IMR-90 (cell line): ENCODE data around the gene AANAT. TPM values are rescaled to one million over a fixed set of nuclear protein-coding genes. Genes with fewer than 3 reads are reported as not detected.

Source experiments
- ATAC-seq: fragments of 200-7000 bp; cut with Tn5 transposase; 2 replicates; pipeline ENCODE4 v1.9.1; 2020; ENCODE audit warnings: low read depth, mild to moderate bottlenecking, moderate library complexity
- BruUV-seq: library from RNA; stranded (reverse); fragments of 400-500 nt; replicated peaks from 2 replicates; lab custom pipeline; 2021; lab: Mats Ljungman, UMichigan
- CTCF ChIA-PET: fragments of 300-600 bp; formaldehyde crosslinking; extraction: SDS; loops from one replicate; lab custom pipeline; 2021; ENCODE audit warnings: antibody characterized with exemption; lab: Yijun Ruan, JAX
- POLR2A ChIA-PET: fragments of 300-600 bp; sonication (Branson Sonifier 250); formaldehyde crosslinking; loops from one replicate; lab custom pipeline; 2022; ENCODE audit warnings: antibody characterized with exemption; ENCODE audit not compliant: unreplicated experiment; lab: Charles Lee
- DNase-seq: peaks from one replicate; pipeline ENCODE4 v3.0.0; 2013
- H2AFZ ChIP-seq: replicated peaks from 2 replicates; pipeline ENCODE3; 2013; ENCODE audit warnings: low read length, mild to moderate bottlenecking; ENCODE audit not compliant: poor library complexity
- H2AK5ac ChIP-seq: 2 replicates; pipeline ENCODE4 v1.6.1; 2013; ENCODE audit warnings: low read depth, low read length, inconsistent platforms
- H2AK9ac ChIP-seq: replicated peaks from 2 replicates; pipeline ENCODE3; 2013; ENCODE audit warnings: mild to moderate bottlenecking, low read depth, low read length, moderate library complexity; ENCODE audit not compliant: poor library complexity
- H2BK120ac ChIP-seq: 2 replicates; pipeline ENCODE4 v1.6.1; 2013; ENCODE audit warnings: low read depth, low read length, inconsistent platforms
- H2BK15ac ChIP-seq: 3 replicates; pipeline ENCODE4 v1.6.1; 2013; ENCODE audit warnings: low read depth, low read length, inconsistent platforms
- H2BK20ac ChIP-seq: 2 replicates; pipeline ENCODE4 v1.6.1; 2013; ENCODE audit warnings: low read depth, mild to moderate bottlenecking, inconsistent platforms, low read length, moderate library complexity
- H2BK5ac ChIP-seq: 2 replicates; pipeline ENCODE4 v1.6.1; 2013; ENCODE audit warnings: mild to moderate bottlenecking, low read depth, low read length, inconsistent platforms; ENCODE audit not compliant: poor library complexity, severe bottlenecking
- H3K14ac ChIP-seq: replicated peaks from 2 replicates; pipeline ENCODE4 v1.6.1; 2013; ENCODE audit warnings: low read depth, low read length, inconsistent platforms
- H3K18ac ChIP-seq: 2 replicates; pipeline ENCODE4 v1.6.1; 2013; ENCODE audit warnings: low read depth, low read length, control low read depth
- H3K23ac ChIP-seq: 2 replicates; pipeline ENCODE4 v1.6.1; 2013; ENCODE audit warnings: low read depth, low read length, inconsistent platforms
- H3K27ac ChIP-seq: 2 replicates; pipeline ENCODE4 v1.5.1; 2013; ENCODE audit warnings: mild to moderate bottlenecking, control low read depth, low read length; ENCODE audit not compliant: insufficient read depth
- H3K27me3 ChIP-seq: 2 replicates; pipeline ENCODE4 v1.6.1; 2013; ENCODE audit warnings: low read length; ENCODE audit not compliant: control insufficient read depth, insufficient read depth
- H3K36me3 ChIP-seq: 2 replicates; pipeline ENCODE4 v1.6.1; 2013; ENCODE audit warnings: low read length, mixed read lengths; ENCODE audit not compliant: control insufficient read depth, insufficient read depth
- H3K4ac ChIP-seq: 2 replicates; pipeline ENCODE4 v1.6.1; 2013; ENCODE audit warnings: low read depth, low read length, inconsistent platforms
- H3K4me1 ChIP-seq: 2 replicates; pipeline ENCODE4 v1.6.1; 2013; ENCODE audit warnings: low read length, mixed read lengths; ENCODE audit not compliant: control insufficient read depth, insufficient read depth
- H3K4me2 ChIP-seq: 2 replicates; pipeline ENCODE4 v1.6.1; 2013; ENCODE audit warnings: low read depth, mild to moderate bottlenecking, control low read depth, low read length, moderate library complexity
- H3K4me3 ChIP-seq: 2 replicates; pipeline ENCODE4 v1.5.1; 2013; ENCODE audit warnings: low read depth, mild to moderate bottlenecking, control low read depth, low read length, moderate library complexity; ENCODE audit not compliant: insufficient read depth
- H3K56ac ChIP-seq: 2 replicates; pipeline ENCODE4 v1.6.1; 2013; ENCODE audit warnings: low read length, inconsistent platforms; ENCODE audit not compliant: insufficient read depth; ENCODE audit errors: extremely low read depth
- H3K79me1 ChIP-seq, 2 experiments: 2 replicates each; pipeline ENCODE4 v1.6.1; 2013; ENCODE audit warnings: low read length in 2 of 2, inconsistent platforms in 1 of 2, low read depth in 1 of 2
- H3K9ac ChIP-seq: 2 replicates; pipeline ENCODE4 v1.6.1; 2013; ENCODE audit warnings: low read depth, low read length, control low read depth
- H3K9me1 ChIP-seq: 2 replicates; pipeline ENCODE4 v1.6.1; 2013; ENCODE audit warnings: low read length, inconsistent platforms; ENCODE audit not compliant: insufficient read depth
- H3K9me3 ChIP-seq: 2 replicates; pipeline ENCODE4 v1.6.1; 2013; ENCODE audit warnings: low read length; ENCODE audit not compliant: control insufficient read depth, insufficient read depth
- H4K20me1 ChIP-seq: 2 replicates; pipeline ENCODE4 v1.6.1; 2013; ENCODE audit warnings: low read length, inconsistent platforms; ENCODE audit not compliant: insufficient read depth
- H4K5ac ChIP-seq: 2 replicates; pipeline ENCODE4 v1.6.1; 2013; ENCODE audit warnings: mild to moderate bottlenecking, low read depth, low read length, control low read depth
- H4K8ac ChIP-seq, 2 experiments: 2 replicates each; pipeline ENCODE4 v1.6.1; 2013; ENCODE audit warnings: low read depth in 2 of 2, low read length in 2 of 2, control low read depth in 1 of 2, inconsistent platforms in 1 of 2
- H4K91ac ChIP-seq: 2 replicates; pipeline ENCODE4 v1.6.1; 2013; ENCODE audit warnings: low read depth, low read length, inconsistent platforms; ENCODE audit not compliant: insufficient read depth
- MXI1 ChIP-seq: IDR thresholded peaks from 2 replicates; pipeline ENCODE4 v1.6.1; 2012; ENCODE audit warnings: low read depth, mild to moderate bottlenecking, low read length, moderate library complexity, borderline replicate concordance
- RCOR1 ChIP-seq: IDR thresholded peaks from 2 replicates; pipeline ENCODE4 v1.6.1; 2012; ENCODE audit warnings: mild to moderate bottlenecking, low read length, improper control_type of control experiment; ENCODE audit not compliant: insufficient replicate concordance
- RFX5 ChIP-seq: IDR thresholded peaks from 2 replicates; pipeline ENCODE4 v1.8.0; 2012; ENCODE audit warnings: low read depth, mild to moderate bottlenecking, low read length, moderate library complexity
- SMC3 ChIP-seq: fragments of 150-350 bp; IDR thresholded peaks from 2 replicates; pipeline ENCODE4 v1.6.1; 2016; ENCODE audit warnings: low read depth, mild to moderate bottlenecking, antibody characterized with exemption, low read length, moderate library complexity
- USF2 ChIP-seq: fragments of 150-350 bp; IDR thresholded peaks from 2 replicates; pipeline ENCODE4 v1.6.1; 2017; ENCODE audit warnings: mild to moderate bottlenecking, antibody characterized with exemption, low read length, low read depth
- WGBS, 2 experiments: methylation state at CpG; one replicate each; pipeline versions ENCODE4 v1.1.5 to v1.1.7; 2013; ENCODE audit warnings: missing lambda C conversion rate in 2 of 2; ENCODE audit not compliant: insufficient read length in 1 of 2; ENCODE audit errors: extremely low coverage in 2 of 2; 5-methylcytosine and 5-hydroxymethylcytosine counted together
- dilution Hi-C: fragments of 300-500 bp; cut with HindIII; formaldehyde crosslinking; loops from one replicate; pipeline ENCODE4 v1.14.3; 2018; ENCODE audit warnings: low sequenced_read_pairs; ENCODE audit not compliant: unreplicated experiment
- in situ Hi-C: fragments of 300-500 bp; cut with MboI; formaldehyde crosslinking; loops from 3 replicates; pipeline ENCODE4 v1.14.3; 2019; ENCODE audit warnings: low sequenced_read_pairs, inconsistent platforms, mixed read lengths
- intact Hi-C: fragments of 100-400 bp; cut with micrococcal nuclease; formaldehyde crosslinking; loops from 2 replicates; pipeline ENCODE4 v1.10.0; 2022
- polyA plus RNA-seq, 3 experiments: library from polyadenylated mRNA; depleted of rRNA; stranded (reverse); fragments of >200 nt; gene quantifications; 2 replicates each; pipeline ENCODE4 v1.2.3, GENCODE V29; 2012; ENCODE audit warnings: low replicate concordance in 1 of 3
- total RNA-seq: library from RNA; depleted of rRNA; stranded (reverse); fragments of >200 nt; gene quantifications from 2 replicates; pipeline ENCODE4 v1.2.3, GENCODE V29; 2012
- TF ChIP-seq, protein P1 (sequence below): fragments of 150-350 bp; IDR thresholded peaks from 2 replicates; pipeline ENCODE4 v1.6.1; 2016; ENCODE audit warnings: low read depth, mild to moderate bottlenecking, low read length, moderate library complexity, borderline replicate concordance
- TF ChIP-seq, protein P2 (sequence below): conservative IDR thresholded peaks from 2 replicates; pipeline ENCODE4 v1.5.1; 2012; ENCODE audit warnings: mild to moderate bottlenecking, low read depth, low read length, improper control_type of control experiment

AANAT gene
- total and polyA plus RNA-seq, 2 of the 4 experiments (the other 2 are of a cell fraction) = 0.21 TPM; not detected in 1

- H2BK15ac ChIP-seq = no peak overlapping the region
- ATAC-seq (no peak), DNase-seq (no peak)
- no peak overlapping the region for H4K91ac ChIP-seq
- TF ChIP-seq USF2 (no peak), SMC3 (no peak), MXI1 (no peak), RFX5 (no peak), RCOR1 (no peak)
- TF ChIP-seq, protein P1, sequence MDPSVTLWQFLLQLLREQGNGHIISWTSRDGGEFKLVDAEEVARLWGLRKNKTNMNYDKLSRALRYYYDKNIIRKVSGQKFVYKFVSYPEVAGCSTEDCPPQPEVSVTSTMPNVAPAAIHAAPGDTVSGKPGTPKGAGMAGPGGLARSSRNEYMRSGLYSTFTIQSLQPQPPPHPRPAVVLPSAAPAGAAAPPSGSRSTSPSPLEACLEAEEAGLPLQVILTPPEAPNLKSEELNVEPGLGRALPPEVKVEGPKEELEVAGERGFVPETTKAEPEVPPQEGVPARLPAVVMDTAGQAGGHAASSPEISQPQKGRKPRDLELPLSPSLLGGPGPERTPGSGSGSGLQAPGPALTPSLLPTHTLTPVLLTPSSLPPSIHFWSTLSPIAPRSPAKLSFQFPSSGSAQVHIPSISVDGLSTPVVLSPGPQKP = no peak
- TF ChIP-seq, protein P2, sequence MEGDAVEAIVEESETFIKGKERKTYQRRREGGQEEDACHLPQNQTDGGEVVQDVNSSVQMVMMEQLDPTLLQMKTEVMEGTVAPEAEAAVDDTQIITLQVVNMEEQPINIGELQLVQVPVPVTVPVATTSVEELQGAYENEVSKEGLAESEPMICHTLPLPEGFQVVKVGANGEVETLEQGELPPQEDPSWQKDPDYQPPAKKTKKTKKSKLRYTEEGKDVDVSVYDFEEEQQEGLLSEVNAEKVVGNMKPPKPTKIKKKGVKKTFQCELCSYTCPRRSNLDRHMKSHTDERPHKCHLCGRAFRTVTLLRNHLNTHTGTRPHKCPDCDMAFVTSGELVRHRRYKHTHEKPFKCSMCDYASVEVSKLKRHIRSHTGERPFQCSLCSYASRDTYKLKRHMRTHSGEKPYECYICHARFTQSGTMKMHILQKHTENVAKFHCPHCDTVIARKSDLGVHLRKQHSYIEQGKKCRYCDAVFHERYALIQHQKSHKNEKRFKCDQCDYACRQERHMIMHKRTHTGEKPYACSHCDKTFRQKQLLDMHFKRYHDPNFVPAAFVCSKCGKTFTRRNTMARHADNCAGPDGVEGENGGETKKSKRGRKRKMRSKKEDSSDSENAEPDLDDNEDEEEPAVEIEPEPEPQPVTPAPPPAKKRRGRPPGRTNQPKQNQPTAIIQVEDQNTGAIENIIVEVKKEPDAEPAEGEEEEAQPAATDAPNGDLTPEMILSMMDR = no peak
- no peak overlapping the region for H3K18ac ChIP-seq
- CTCF ChIA-PET = no interaction called here
- no peak overlapping the region for H3K4me2 ChIP-seq
- H3K9ac ChIP-seq = no peak overlapping the region
- POLR2A ChIA-PET = no interaction called here
- 75% methylated on average over 5 of the region's 15 CpGs; no CpG with 5 or more reads in 1 of the 2 experiments for WGBS, 2 experiments
- H3K9me3 ChIP-seq = no peaks in the 10 kb centered on the region
- H2AFZ ChIP-seq = no peak overlapping the region
- H3K4me3 ChIP-seq = no peak overlapping the region
- BruUV-seq = no TSS peak
- H2AK5ac ChIP-seq = no peak overlapping the region
- H2BK20ac ChIP-seq = no peak overlapping the region
- no peaks in the 10 kb centered on the region for H3K4me1 ChIP-seq
- H3K27me3 ChIP-seq = no peaks in the 10 kb centered on the region
- H4K20me1 ChIP-seq = no peaks in the 10 kb centered on the region
- in situ Hi-C loops = no loop called here
- dilution Hi-C loops = no loop called here
- intact Hi-C loops = no loop called here
- H3K27ac ChIP-seq = no peak overlapping the region
- no peak overlapping the region for H3K56ac ChIP-seq
- no peaks in the 10 kb centered on the region for H3K79me1 ChIP-seq
- no peak overlapping the region for H4K8ac ChIP-seq
- H2AK9ac ChIP-seq = no peak overlapping the region
- no peaks in the 10 kb centered on the region; the same call in 1 of the 2 replicates for H3K36me3 ChIP-seq
- H4K5ac ChIP-seq = no peak overlapping the region
- H2BK5ac ChIP-seq = no peak overlapping the region
- no peak overlapping the region for H3K4ac ChIP-seq
- H3K14ac ChIP-seq = no peak overlapping the region
- peaks cover 2% of the 10 kb centered on the region; the same call in 1 of the 2 replicates for H3K9me1 ChIP-seq
- no peak overlapping the region for H2BK120ac ChIP-seq
- H3K23ac ChIP-seq = no peak overlapping the region
Observed at GRCh38 chr17:76474894-76475293, 7.5 kb downstream of the AANAT start.
